G401.6 (cell line): ENCODE measurements around the gene NSUN2.
"Not testable (repeated sequence)": the region's sequence is repeated elsewhere in the genome, so short reads cannot be mapped to it uniquely, and the experiment has no call there.

Source experiments
- FAIRE-seq: peaks from 2 replicates; lab custom pipeline; 2012; peaks lifted over from hg19 to GRCh38; lab: Jason Lieb, UNC

NSUN2 gene

DNA sequence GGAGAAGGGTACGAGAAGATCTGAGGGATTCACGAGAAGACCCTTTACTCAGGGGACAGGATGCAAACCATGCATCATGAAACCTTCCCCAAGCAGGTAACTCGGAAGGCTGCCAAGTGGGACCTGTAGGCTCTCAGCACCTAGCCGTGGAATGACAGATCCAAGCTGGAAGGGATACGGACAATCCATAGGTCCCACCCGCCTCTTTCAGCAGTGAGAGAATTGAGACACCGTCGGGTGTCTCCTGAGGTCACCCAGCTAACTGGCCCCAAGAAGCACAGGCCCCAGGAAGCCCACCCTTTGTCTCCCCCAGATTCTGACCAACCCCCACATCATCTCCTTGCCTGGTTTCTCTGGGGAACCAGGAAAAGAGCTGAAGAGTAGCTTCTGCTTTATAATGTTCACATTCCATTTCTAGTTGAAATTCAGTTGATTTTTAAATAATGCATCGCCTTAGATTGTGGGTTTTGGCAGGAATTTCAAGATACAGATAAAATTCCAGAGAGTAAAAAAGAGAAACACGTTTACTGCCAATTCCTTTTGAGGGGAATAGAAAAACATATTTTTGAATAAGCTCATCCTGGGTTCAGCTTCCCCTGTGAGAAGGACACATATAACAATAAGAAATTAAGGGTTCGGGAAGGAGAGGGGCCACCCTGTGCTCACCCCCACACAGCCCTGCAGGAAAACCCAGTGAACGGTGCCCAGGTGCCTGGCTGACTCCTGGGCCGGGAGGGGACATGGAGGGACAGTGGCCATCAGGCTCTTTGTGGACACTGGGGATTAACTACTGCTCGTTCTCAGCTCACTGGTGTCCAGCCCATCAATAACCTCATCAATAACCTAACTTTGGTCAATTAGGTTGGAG lies 51.1 kb downstream of the NSUN2 start:
- FAIRE-seq: no peak

DNA sequence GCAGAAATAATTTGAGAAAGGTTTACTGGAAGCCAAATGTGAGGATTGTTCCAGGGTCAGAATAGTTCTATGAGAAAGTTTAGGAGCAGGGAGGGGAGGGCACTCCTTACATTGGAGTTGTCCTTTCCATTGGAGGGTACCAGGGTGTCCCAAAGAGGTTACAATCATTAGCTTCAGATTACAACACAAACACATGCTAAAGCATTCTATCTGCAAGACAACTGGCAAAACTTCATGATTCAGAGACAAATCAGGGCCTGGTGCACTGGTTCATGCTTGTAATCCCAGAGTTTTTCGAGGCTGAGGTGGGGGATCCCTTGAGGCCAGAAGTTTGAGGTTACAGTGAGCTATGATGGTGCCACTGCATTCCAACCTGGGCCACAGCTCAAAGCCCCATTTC lies 51.8 kb downstream of the NSUN2 start:
- no peak for FAIRE-seq

DNA sequence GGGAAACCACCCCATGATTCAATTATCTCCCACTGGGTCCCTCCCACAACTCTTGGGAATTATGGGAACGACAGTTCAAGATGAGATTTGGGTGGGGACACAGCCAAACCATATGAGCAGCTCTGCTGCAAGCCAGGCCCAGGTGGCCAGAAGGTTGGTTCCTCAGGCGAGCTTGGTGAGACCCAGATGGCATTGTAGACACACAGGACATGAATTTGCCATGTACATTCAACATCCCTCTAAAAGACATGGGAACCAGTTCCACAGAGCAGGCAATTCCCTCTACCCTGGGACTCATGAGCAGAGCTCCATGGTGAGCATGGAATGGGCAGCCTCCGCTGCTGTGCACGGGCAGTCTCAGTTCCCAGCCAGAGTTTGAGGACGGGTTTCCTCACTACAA lies 53.3 kb downstream of the NSUN2 start:
- no peak for FAIRE-seq

DNA sequence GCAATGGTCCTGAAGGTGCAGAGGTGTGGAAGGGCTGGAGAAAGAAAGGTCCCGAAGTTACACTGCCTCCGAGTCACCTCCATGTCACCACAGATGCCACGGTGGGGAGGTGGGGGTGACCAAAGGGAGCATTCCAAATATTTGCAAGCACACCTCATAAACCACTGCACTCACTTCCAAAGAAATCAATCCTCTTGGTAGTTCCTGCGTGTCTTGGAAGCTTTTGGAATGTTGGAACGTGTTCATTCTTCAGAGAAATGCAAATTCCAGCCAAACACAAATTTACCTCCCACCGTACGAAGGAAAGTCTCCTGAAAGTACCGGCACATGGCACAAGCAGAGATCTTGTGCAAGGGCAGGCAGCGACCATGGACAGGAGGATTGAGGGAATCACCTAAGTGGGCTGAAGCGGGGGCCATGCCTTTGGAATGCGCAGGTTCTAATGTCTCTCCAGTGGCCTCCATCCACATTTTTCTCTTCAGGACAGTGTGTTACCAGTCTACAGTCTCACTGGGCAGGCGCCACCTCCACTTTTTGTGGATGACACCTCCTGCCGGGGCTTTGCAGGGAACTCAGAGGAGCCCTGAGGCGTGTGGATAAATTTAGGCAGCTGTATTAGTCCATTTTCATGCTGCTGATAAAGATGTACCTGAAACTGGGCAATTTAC lies 54.0 kb downstream of the NSUN2 start:
- no peak for FAIRE-seq

DNA sequence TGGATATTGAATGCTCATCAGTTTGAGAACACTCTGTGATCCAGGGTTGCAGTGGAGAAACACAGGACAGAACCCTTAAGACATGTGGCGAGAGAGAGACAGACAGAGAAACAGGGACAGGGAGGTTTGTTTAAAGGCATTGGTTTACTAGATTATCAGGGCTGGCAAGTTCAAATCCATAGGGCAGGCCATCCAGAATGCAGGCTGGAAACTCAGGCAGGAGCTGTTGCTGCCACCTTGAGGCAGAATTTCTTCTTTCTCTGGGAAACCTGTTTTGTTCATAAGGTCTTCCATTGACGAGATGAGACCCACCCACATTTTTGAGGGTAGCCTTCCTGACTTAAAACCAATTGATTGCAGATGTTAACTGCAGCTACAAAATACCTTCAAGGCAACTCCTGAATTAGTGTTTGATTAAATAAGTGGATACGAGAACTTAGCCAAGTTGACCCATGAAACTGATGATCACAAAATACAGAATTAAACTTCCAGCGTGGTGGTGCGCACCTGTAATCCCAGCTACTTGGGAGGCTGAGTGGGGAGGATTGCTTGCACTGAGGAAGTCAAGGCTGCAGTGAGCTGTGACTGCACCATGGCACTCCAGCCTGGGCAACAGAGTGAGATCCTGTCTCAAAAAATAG lies 55.9 kb downstream of the NSUN2 start:
- FAIRE-seq: no peak

DNA sequence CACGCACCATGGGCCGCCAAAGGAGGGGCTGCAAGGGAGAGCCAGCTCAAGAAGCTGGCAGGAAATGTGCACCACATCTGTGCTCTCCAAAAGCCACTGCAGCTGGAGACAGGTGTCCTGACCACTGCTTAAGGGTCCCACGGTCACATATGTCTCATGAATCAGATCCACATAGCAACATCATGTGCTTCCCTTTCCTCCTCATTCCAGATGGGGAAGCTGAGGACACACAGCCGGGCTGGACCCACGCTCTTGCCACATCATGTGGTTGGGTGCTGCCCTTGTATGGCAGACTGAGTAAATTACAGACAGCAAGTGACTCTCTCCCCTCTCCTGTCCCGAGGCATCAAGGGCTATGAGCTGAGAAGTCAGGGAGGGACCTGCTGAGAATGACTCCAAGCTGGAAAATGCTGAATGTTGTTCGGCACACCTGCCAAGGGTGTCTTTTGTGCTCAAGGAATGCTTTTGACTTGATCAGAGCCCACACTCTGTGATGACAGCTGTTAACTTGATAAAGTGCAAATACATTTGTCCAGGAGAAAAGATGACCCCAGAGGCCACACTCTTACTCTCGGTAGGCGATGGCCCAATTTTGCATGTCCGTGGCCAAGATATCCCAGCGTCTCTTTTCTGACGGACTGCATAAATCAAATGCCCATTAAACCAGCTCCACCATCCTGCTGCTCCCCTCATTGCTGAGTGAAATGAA lies 58.2 kb downstream of the NSUN2 start:
- no peak for FAIRE-seq

DNA sequence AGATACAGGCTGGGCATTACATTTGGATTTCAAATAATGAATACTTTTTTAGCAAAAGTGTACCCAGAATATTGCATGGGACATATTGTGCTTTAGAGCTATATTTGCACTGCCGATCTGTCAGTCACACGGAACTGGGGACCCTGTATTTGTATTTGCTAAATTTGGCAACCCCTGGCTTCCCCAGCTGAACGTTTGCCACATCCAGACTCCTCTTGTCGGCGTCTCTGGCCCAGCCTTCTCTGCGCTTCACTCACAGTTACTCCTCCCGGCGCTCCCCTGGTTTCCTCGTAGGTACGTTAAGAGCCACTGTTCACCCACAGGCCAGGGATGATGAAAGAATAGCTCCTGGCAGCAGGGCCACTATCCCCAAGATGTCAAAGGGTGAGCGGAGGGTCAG lies 58.7 kb downstream of the NSUN2 start:
- no peak for FAIRE-seq

DNA sequence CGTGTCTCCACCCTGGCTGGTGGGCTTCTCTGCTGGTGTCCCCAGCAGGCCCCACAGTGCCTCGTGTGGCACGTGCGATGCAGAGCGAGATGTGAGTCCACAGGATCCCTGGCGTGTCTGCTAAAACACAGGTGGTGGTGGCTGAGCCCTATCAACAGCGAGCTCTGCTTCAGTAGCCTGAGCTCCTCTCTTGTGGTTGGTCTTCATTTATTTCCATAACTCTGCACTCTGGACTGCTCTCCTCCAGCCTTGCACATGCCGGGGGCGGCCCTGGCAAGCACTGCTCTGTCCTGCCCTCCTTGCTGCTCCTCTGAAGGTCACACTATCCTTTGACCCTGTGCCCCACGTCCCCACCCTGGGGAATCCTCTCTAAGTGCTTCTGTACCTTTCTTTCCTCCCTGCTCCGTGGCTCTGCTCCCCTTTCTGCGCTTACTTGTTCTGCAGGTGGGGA lies 59.2 kb downstream of the NSUN2 start:
- no peak for FAIRE-seq

DNA sequence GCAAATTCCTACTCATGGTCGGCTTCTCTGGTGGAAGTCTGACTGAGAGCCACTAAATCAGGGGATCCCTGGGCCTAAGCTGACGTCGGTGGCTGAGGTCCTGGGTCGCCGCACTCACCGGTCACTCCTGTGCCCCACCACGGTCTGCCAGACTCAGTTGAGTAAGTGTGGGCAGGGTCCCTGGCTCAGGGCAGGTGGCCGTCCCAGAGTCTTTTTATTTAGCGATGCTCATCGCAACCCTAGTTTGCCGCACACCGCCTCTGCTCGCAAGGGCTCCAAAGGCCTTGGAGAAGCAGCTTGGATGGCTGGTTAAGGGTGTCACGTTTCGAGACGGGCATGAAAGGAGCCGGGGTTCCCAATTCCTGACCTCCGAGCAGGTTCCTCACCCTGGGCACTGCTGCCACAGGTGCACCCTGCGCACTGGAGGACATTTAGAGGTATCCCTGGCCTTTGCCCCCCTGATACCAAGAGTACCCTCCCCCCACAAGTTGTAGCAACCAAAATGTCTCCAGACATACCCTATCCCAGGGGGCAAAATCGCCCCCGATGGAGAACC lies 59.9 kb downstream of the NSUN2 start:
- FAIRE-seq: no peak

DNA sequence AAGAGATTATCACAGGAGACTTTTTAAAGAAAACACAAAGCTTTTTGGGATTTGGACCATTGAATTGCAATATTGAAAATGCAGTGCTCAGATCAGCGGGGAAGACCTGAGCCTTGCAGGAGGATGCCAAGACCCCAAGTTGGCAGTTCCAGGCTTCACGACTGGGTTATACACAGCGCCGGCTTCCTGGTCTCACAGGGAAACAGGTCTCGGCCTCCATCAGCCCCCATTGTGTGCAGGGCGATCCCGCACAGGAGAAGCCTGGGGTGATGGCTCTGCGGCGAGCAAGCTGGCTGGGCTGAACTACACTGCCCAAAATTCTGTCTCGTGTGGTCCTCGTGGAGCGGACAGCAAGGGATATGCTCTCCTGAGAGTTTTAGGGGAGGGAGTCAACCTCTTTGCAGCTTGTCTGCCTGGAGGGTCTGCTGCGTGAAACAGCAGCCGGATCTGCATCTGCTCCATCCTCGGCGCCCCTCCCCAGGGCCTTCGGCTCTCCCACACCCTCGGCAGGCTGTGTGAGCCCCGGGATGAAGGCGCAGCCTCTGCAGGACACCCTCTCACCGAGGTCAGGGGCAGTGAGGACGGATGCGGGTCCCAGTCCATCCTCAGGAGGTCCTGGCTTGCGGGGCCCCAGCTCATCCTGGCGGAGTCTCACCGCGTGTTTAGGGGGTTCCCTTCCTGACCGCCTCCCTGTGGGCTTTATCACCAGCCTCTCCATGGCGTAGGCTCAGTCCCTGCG lies 60.6 kb downstream of the NSUN2 start:
- no peak for FAIRE-seq

DNA sequence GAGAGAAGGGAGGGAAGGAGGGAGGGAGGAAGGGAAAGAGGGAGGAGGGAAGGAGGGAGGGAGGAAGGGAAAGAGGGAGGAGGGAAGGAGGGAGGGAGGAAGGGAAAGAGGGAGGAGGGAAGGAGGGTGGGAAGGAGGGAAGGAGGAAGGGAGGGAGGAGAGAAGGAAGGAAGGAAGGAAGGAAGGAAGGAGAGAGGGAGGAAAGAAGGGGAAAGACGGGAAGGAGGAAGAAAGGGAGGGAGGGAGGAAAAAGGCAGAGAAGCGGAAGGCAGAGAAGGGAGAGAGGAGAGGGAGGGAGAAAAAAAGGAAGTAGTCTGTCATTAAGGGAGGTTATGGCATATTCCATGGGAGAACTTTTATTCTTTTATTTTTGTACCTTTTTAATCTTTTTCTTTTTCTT lies 61.2 kb downstream of the NSUN2 start:
- not testable (repeated sequence) for FAIRE-seq

DNA sequence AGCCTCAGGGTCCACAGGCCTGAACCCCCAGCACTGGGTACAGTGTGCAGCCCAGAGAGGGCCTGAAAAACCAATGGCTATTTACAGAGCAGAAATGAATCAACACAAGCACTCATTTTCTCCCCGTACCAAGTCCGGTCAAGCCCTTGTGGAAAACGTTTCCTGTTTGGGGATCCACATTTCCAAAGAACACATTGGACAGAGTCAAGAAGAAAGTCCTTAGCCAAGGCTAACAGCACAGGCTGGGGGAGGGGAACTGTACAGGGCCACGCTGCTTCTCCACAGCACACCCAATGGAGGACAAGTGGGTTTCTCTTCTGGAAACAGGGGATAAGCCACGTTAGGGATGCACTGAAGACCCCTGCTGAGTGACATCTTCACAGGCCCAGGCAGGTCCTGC lies 62.3 kb downstream of the NSUN2 start:
- no peak for FAIRE-seq

DNA sequence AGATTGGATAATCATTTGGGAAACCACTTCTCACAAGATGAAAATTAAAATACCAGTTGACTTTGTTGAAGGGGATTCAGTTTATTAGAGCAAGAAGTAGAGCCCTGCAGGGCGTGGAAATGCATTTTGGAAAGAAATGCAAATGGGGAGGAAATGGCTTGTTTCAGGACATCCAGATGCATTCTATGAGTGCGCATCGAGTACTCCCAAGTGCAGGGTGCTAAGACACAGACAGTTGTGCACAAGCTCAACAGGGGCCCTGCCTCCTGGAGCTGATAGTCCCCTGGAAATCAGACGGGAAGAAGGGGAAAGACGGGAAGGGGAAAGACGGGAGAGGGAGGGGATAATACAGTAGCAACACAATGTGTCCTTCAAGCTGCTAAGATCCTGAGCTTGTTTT lies 64.0 kb downstream of the NSUN2 start:
- FAIRE-seq: no peak

DNA sequence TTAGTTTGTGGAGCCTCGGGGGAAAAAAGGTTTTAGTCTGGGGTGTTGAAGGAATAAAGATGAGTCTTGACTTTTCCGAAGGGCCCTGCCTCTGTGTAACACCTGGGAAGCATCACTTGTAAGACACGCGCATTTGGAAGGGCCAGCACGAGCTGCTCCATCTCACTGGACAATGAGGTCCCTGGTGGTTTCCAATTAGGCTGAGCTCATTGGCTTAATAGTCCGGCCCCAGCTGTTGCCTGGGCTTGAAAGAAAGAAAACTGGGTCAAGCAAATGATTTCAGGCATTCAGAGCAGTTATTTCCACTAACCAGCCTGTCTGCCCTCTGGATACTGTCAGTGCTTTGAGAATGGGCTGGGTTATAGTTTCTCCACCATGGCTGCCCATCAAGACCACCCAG lies 64.5 kb downstream of the NSUN2 start:
- no peak for FAIRE-seq

DNA sequence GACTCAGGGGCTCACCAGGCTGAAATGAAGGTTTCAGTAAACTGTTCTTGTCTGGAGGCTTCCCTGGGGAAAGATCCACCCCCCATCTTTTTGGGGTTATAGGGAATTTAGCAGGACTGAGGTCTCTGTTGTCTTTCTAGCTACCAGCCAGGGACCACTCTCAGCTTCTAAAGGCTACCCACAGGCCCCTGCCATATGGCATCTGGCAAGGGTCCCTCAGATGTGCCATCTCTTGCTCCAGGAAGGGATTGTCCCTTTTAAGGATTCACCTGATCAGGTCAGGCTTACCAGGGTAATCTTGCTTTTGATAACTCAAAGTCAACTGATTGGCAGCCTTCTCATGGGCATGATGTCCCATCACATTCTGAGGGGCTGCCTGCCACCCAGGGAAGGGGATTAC lies 65.0 kb downstream of the NSUN2 start:
- FAIRE-seq: no peak

DNA sequence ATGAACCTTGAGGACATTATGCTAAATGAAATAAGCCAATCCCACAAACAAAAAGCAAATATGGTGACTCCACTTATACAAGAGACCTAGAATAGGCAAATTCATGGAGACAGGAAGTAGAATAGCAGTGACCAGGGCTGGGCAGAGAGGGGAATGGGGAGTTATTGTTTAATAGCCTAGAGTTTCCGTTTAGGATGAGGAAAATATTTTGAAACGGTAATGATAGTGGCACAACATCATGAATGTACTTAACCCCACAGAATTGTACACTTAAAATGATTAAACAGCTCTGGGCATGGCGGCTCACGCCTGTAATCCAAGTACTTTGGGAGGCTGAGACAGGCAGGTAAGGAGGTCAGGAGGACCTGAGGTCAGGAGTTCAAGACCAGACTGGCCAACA lies 65.8 kb downstream of the NSUN2 start:
- no peak for FAIRE-seq

DNA sequence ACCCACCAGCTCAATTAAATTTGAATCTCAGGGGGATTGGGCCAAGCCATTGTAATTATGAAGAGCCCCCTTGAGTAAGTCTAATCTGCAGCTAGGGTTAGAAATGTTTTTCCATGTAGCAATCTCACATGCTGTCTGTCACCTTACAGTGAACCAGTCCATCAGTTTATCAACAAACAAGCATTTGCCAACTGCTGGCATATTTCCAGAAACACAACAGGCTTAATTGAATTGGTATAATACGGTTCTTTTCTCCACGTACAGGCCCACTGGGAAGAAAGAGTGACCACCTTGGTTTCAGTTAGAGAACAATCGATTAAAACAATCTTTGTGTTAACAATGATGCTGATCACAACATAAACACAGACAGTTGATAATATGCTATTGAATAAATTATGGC lies 67.4 kb downstream of the NSUN2 start:
- no peak for FAIRE-seq

DNA sequence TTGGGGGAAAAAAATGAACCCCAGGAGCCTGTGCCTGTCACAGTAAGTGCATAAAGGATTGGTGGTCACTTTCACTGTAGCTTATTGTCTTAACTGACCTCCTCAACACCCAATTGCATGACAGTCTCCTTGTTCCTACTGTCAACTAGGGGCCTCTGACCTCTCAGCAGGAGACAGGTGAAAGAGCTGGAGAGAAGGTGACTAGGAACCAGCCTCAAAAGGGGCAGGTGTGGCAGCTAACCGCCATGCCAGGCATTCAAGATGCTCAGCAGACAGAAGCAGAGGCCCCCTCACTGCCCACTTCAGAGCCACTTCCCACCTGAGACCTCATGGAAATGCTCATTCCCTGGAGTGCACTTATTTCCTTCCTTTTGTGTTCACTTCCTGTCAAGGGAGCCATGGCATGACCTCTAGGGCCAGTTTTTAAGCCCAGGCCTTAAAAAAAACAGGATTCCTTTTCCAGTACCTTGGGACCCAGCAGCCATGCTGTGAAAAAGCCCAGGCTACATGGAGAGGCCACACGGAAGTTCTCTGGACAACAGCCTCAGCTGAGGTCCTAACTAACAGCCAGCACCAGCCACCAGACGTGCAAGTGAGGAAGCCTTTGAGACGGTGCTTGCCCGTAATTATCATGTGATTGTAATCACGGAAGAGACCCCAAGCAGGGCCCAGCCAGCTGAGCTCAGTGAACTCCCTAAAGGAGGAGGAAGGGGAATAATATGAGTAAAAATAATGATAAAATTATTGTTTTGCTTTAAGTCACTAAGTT lies 74.9 kb downstream of the NSUN2 start:
- no peak for FAIRE-seq

DNA sequence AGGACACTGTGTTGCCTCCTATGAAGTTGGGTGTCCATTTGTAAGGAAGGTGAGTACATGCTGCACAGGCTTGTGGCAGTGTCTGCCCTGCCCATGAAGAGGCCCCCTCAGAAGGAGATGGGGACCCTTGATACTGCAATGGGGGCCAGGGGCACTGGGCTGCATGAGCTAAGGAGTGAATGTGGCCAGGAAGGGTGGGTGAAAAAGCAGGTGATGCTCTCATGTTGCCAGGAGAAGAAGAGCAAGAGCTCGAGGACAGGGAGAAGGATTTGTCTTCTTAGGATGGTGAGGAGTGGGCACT lies 76.1 kb downstream of the NSUN2 start:
- FAIRE-seq: no peak

DNA sequence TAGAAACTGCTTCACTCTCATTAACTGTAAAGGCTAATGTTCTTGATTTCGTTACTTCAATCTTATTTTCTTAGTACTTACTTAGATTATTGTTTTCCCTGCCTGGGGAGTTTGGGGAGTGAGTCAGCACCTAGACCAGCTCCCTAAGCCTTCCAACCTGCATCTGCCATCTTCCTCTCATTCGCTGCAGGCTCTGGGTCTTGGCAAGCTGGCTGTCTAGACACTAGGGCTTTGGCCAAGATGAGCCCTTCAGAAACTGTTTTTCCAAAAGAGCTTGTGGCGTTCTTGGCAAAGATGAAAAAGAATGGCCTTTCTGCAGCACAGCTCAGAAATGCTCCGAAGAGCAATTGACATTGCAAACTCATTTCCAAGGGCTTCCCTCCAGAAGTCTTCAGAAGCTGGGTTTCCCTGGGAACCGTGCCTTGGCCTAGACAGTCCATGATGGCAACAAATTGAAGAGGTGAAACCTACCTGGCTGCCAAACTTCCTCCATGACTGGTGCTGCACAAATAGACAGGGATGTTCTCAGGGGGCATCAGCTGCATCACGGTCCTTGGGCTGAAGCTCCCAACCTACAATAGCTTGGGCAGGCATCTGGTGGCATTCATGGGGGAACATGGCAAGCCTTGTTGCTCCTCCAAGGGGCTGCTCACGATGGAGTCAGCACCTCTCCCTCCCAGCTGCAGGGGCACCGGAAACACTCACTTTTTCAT lies 76.6 kb downstream of the NSUN2 start:
- no peak for FAIRE-seq
